NCI-H2107 treated with DMSO at 0.1 percent for 48 hours (cell line): ENCODE measurements around the gene UPP2.

Source experiments
- DNase-seq: peaks from one replicate; lab custom pipeline; 2025; ENCODE audit not compliant: unreplicated experiment; lab: John Stamatoyannopoulos, UW

Gene UPP2

DNA sequence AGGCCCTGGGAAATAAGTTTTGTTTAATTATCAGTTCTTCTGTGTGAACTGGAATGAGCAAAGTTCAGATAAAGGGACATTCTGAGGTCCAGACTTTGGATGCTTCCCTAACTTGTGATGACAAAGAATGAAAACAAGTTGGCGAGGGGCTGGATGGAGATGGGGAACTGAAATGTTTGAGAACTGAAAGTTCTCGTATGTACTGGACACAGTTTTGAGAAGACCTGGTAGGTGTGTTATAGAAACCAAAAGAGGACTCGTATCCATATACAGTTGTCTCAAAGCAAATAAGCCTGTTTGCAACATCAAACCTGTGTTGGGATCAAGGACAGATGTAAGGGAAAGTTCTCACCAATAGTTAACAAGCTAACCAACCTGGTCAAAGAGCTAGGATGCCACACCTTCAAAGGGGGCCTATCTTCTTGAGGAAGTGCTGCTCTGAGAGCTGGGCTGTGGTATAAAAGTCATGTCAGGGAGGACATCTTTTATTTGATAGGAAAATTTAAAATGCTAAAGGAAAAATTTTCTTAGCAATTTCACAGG is at the start of gene UPP2:
Gene UPP2, plus strand, starts transcription at position 493 of the 543 bp plus-strand sequence. CDS start 188 bp downstream, outside the sequence.
- no peak for DNase-seq

GRCh38 chr2:158052761-158053160 is 48.9 kb upstream of the UPP2 start:
- no peak for DNase-seq

DNA sequence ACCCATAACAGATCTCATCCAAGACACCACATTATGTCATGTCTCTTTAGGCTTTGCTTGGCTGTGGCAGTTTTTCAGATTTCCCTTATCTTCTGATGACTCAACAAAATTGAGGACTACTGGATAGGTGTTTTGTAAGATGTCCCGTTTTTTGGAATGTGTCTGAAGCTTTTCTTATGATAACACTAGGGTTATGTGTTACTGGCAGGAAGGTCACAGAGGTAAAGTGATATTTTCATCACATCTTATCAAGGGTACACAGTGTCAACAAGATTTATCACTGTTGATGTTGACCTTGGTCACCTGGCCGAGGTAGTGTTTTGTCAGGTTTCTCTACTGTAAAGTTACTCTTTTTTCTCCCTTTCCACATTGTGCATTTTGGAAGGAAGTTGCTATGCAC is 44.8 kb upstream of the UPP2 start:
- DNase-seq: no peak

- DNase-seq: no peak
These were observed 41.4 kb upstream of the UPP2 start for GRCh38 chr2:158060160-158060834.

DNA sequence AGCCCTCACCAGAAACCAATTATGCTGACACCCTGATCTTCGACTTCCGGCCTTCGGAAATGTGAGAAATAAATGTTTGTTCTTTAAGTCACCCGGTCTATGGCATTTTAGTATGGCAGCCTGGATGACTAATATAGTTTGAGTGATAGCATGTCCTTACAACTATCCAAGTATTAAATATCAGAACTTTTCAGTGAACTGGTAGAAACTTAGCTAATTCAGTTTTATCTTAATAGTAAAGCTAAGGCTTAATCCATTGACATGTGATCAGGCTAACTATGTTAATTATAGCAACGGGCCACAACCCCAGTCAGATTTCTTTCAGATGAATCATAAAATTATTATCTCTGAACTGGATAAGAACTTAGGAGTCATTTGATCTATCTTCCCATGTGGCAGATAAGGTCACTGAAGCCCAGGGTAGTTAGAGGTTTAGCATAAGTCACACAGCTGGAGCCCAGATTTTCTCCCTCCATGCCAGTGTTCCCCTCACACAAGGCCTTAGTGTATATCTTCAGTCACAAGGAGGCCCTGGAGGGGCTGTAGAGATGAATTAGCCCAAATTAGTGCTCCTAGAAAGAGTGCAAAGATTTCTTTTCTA is 40.7 kb upstream of the UPP2 start:
- no peak for DNase-seq

DNA sequence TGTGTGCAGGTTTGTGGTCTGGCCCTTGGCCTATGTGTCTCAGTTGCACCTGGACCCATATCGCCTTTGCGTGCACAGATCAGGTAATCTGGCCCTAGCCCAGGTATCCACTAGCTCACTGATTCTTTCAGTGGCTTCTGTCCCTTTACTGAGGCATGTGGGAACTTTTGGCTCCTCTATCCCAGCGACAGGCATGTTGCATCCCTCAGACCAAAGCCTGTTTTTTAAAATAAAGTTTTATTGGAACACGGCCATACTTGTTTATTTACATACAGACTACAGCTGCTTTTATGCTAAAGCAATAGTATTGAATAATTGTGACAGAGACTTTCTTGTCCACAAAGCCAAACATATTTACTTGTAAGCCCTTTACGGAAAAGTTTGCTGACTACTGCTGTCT is 39.9 kb upstream of the UPP2 start:
- no peak for DNase-seq

DNA sequence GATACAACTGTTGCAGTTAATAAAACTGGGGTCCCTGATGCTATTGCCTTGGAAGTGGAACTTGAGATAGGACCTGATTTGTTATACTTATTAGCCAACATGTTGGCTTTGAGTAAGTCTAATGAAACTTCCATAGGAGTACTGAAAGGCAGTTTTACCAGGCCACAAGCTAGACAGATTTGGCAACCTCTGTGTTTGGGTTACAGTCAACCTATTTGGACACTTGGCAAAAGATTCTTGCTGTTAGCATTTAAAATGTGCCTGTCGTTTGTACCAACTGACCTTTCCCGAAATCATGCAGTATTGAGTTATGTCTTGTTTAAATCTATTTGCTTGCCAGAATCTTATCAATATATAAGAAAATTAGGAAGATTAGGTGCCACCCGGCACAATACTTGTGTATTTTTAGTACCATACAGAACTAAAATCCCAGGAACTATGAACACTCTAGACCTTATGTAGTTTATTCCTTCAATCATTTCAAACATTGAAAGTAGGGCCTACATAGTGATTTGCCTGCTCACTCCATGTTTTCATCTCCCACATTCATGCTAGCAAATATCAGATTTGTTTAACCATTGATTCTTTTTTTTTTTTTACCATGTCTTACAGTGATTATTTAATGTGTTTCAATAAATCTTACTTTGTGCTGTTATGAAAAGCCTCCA is 35.5 kb upstream of the UPP2 start:
- DNase-seq: no peak

DNA sequence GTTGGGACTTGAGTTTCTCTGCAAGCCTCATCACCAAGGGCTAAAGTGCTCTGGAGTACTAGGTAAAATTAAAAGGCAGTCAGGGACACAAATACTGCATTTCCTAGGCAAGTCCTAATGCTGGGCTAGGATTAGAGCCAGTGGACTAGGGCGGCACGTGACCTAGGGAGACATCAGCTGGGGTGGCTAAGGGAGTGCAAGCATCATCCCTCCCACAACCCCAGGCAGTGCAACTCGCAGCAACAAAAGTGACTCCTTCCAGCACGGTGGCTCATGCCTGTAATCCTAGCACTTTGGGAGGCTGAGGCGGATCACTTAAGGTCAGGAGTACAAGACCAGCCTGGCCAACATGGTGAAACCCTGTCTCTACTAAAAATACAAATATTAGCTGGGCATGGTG is 30.7 kb upstream of the UPP2 start:
- no peak for DNase-seq

GRCh38 chr2:158072361-158072760 is 29.3 kb upstream of the UPP2 start:
- no peak for DNase-seq

DNA sequence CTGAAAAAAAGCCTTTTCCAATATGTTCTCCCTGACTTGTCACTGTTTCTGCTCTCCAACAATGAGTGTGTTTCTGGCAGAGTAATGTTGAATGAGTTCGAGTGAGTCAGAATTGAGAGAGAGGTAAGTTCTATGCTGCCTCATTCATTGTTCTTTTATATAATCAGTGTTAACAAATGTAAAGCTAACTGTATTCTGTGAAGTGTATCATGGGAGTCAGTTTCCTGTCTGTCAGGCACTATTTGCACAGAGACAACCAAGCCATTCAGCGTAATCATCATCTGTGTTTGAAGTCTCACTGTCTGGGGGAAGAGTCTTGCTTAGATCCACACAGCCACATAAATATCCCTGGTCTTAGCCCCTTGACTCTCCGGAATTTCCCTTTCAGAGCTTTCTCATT is 22.0 kb upstream of the UPP2 start:
- DNase-seq: no peak

DNA sequence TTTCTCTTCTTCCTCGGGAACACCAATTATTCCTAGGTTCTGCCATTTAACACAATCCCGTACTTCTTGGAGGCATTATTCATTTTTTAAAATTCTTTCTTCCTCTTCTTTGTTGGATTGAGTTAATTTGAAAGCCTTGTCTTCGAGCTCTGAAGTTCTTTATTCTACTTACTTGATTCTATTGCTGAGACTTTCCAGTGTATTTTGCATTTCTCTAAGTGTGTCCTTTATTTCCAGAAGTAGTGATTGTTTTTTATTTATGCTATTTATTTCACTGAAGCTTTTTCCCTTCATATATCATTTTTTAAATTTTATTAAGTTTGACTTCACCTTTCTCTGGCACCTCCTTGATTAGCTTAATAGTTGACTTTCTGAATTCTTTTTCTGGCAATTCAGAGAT is 13.6 kb upstream of the UPP2 start:
- no peak for DNase-seq

GRCh38 chr2:158089322-158089721 is 12.4 kb upstream of the UPP2 start:
- no peak for DNase-seq

DNA sequence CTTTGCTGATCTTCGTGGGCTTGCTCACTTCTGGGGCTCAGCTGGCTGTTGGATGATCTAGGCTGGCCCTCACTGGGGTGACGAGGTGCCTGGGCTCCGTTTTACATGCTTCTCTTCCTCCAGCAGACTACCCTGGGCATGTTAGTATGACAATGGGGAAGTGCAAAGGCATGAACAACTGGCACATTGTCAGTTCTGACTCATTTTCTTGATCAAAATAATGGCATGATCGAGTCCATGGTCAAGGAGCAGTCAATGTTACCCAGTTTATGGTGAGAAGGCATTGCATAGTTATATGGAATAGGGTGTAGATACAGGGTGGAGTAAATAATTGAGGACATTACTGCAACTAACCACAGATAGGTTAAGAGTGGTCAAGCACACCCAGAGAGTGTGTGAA is 10.0 kb upstream of the UPP2 start:
- no peak for DNase-seq

GRCh38 chr2:158094487-158095092 is 7.1 kb upstream of the UPP2 start:
- no peak for DNase-seq

DNA sequence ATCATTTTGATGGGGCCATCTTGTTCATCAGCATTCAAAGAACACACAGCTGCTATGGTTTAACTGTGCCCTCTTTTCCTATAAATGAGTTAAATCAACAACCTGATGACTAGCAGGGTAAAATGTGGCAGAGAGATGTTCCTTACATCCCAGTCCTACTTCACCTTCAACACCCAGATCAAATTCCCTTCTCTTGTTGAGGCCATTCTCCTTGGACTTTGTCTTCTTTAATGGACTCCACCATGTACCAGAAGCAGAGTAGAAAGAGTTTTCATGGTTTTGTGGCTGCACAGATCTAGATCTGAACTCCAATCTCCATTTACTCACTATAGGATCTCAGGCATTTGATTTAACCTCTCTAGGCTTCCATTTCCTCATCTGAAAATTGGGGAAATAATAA is 6.4 kb upstream of the UPP2 start:
- no peak for DNase-seq

DNA sequence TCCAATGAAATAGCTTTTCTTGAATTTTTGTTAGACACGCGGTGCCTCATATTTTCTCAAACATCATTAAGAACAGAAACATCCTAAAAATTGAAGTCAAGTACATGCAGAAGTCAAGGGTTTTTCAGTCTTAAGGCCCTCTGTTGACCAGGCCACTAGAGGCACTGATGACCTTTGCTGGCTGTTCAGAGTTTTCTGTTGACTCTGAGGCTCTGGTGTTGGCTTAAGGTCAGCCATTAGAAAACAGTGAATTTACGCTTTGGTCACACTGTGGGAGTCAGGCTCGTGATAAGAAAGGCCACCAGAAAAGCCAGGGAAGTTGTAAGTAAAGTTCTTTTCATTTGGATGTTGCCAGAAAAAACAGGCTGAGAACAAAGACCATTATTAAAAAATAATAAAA is 5.8 kb upstream of the UPP2 start:
- DNase-seq: no peak

- no peak for DNase-seq
These were observed 4.2 kb upstream of the UPP2 start for GRCh38 chr2:158097481-158097880.

- DNase-seq: no peak
These were observed 3.5 kb upstream of the UPP2 start for GRCh38 chr2:158098178-158098577.

DNA sequence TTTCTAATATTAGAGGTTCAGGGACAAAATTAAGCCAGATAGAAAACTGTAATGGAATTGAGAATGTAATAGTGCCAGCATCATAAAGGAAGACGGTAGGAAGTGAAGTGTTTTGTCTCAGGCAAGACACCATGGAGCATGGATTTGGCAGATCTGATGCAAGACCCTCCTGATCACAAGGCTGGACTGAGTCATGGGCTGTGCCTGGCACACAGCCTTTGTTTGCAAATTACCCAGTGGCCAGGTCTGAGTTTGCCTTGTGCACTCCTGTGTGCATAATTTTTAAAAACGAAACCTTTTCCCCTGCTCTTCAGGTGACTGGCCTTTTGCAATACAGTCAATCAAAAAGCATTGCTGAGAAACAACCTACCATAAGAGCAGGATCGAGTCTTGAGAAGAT is 2.0 kb upstream of the UPP2 start:
- DNase-seq: no peak

- DNase-seq: no peak
These were observed 1.3 kb upstream of the UPP2 start for GRCh38 chr2:158100411-158100810.

DNA sequence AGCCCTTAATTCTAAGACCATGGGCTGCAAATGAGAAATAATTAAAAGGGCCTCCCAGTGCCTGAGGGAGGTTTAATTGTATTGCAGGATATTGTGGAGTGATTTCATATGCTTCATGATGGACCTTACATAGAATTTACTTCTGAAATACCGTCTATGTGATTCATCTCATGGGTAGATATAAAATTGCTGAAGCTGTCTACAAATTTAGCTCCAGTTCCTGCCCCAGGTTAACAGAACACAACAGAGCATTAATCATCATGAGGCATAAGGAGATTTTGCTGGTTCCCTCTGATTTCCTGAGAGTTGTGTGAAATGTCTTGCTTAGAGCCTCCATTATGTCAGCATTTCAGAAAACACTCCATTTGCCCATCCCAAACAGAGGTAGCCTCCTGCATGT is 770 bp downstream of the UPP2 start:
- DNase-seq: no peak
